ENCODE results near the gene COA1.
"Not testable (repeated sequence)": the region's sequence is repeated elsewhere in the genome, so short reads cannot be mapped to it uniquely, and the experiment has no call there.

The COA1 gene

GRCh38 chr7:43604251-43604650 is 125.1 kb downstream of the COA1 start:
- no peak for DNase-seq (ENCODE audit: low read depth)
- H3K4me3 ChIP-seq (ENCODE audit: low read depth, low read length): no peak overlapping the region
- TF ChIP-seq CTCF (conservative IDR thresholded peaks at IDR 0.05; ENCODE audit: low read depth, low read length): no peak

GRCh38 chr7:43602256-43602655 is 127.1 kb downstream of the COA1 start:
- H3K4me3 ChIP-seq (ENCODE audit: low read depth, low read length): no peak overlapping the region
- no peak for TF ChIP-seq CTCF (conservative IDR thresholded peaks at IDR 0.05; ENCODE audit: low read depth, low read length)
- no peak for DNase-seq (ENCODE audit: low read depth)

GRCh38 chr7:43600056-43600455 is 129.3 kb downstream of the COA1 start:
- no peak for TF ChIP-seq CTCF (conservative IDR thresholded peaks at IDR 0.05; ENCODE audit: low read depth, low read length)
- DNase-seq (ENCODE audit: low read depth): no peak
- H3K4me3 ChIP-seq (ENCODE audit: low read depth, low read length): no peak overlapping the region

- H3K4me3 ChIP-seq (ENCODE audit: low read depth, low read length): not testable (repeated sequence)
- peak; percentile 33 for DNase-seq (ENCODE audit: low read depth)
These were observed 132.9 kb downstream of the COA1 start for GRCh38 chr7:43596426-43596825.

- DNase-seq (ENCODE audit: low read depth): no peak
- H3K4me3 ChIP-seq (ENCODE audit: low read depth, low read length): no peak overlapping the region
- no peak for TF ChIP-seq CTCF (conservative IDR thresholded peaks at IDR 0.05; ENCODE audit: low read depth, low read length)
These were observed 135.3 kb downstream of the COA1 start for GRCh38 chr7:43594020-43594419.

- no peak for TF ChIP-seq CTCF (conservative IDR thresholded peaks at IDR 0.05; ENCODE audit: low read depth, low read length)
- no peak overlapping the region for H3K4me3 ChIP-seq (ENCODE audit: low read depth, low read length)
- DNase-seq (ENCODE audit: low read depth): no peak
These were observed 136.3 kb downstream of the COA1 start for GRCh38 chr7:43593010-43593409.

- no peak overlapping the region for H3K4me3 ChIP-seq (ENCODE audit: low read depth, low read length)
- TF ChIP-seq CTCF (conservative IDR thresholded peaks at IDR 0.05; ENCODE audit: low read depth, low read length): no peak
- no peak for DNase-seq (ENCODE audit: low read depth)
These were observed 137.0 kb downstream of the COA1 start for GRCh38 chr7:43592326-43592725.

All from choroid plexus epithelial cell (primary cell).